Measurements from ENCODE around the gene CBLIF. TPM values are rescaled to one million over a fixed set of nuclear protein-coding genes. Genes with fewer than 3 reads are reported as not detected.
"Not testable (repeated sequence)": the region's sequence is repeated elsewhere in the genome, so short reads cannot be mapped to it uniquely, and the experiment has no call there.

The CBLIF gene
- total RNA-seq = not detected

- Mint-ChIP-seq H3K9me3 (peaks cover 0 to 1% of the 10 kb centered on the region in 2 donors), H3K4me1 (ENCODE audit: low read depth) (no peaks in the 10 kb centered on the region), H3K27me3 (ENCODE audit: low read depth) (no peaks in the 10 kb centered on the region), H3K36me3 (ENCODE audit: insufficient read depth in 2 of 2) (no peaks in the 10 kb centered on the region), H3K27ac (no peak within 1 kb of the TSS), H3K4me3 (no peak within 1 kb of the TSS)
- ATAC-seq (replicated peaks in 1 of 2) (no peak), DNase-seq (no peak)
Measured at GRCh38 chr11:59845399-59845798, at the start of gene CBLIF. Gene CBLIF (minus strand): TSS chr11:59845499. CDS start chr11:59845453, 46 bp downstream.

DNA sequence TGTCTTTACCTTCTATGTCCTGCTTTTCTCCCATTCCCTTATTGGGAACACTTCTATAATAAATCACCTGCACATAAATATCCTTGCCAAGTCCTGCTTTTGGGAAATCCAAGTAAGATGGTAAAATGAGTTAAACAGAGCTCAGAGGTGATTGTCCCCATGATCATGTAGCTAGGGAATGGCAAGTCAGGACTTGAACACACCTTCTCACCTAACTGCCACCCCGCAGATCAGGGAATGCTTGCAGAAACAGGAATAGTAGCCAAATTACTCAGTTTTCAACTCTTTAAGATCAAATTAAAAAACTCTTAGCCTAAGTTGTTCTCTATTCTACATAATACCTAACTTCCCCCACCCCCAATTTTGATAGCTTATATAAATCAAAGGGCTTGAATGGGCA, 49.3 kb upstream of the CBLIF start:
- Mint-ChIP-seq H3K36me3 (ENCODE audit: insufficient read depth in 2 of 2) (peaks cover 8% of the 10 kb centered on the region in 2 donors), H3K27me3 (ENCODE audit: low read depth) (peaks cover 28% of the 10 kb centered on the region), H3K9me3 (peaks cover 7 to 13% of the 10 kb centered on the region in 2 donors), H3K27ac (no peak overlapping the region), H3K4me3 (no peak overlapping the region), H3K4me1 (ENCODE audit: low read depth) (no peaks in the 10 kb centered on the region)
- ATAC-seq (replicated peaks in 1 of 2) = no peak
- no peak for DNase-seq

- no peak for ATAC-seq (replicated peaks in 1 of 2)
- H3K9me3 Mint-ChIP-seq = peaks cover 12 to 21% of the 10 kb centered on the region in 2 donors
- no peak overlapping the region for H3K4me3 Mint-ChIP-seq
- H3K27me3 Mint-ChIP-seq (ENCODE audit: low read depth) = peaks cover 28% of the 10 kb centered on the region
- H3K27ac Mint-ChIP-seq = no peak overlapping the region
- H3K36me3 Mint-ChIP-seq (ENCODE audit: insufficient read depth in 2 of 2) = peaks cover 12 to 13% of the 10 kb centered on the region in 2 donors
- no peak for DNase-seq
- H3K4me1 Mint-ChIP-seq (ENCODE audit: low read depth) = no peaks in the 10 kb centered on the region
Measured at GRCh38 chr11:59891781-59892181, 46.5 kb upstream of the CBLIF start.

- not testable (repeated sequence) for H3K4me1 Mint-ChIP-seq (ENCODE audit: low read depth); H3K27ac Mint-ChIP-seq; H3K4me3 Mint-ChIP-seq; ATAC-seq (replicated peaks in 1 of 2); DNase-seq
- Mint-ChIP-seq H3K9me3 (peaks cover 12 to 24% of the 10 kb centered on the region in 2 donors), H3K36me3 (ENCODE audit: insufficient read depth in 2 of 2) (peaks cover 12 to 13% of the 10 kb centered on the region in 2 donors), H3K27me3 (ENCODE audit: low read depth) (peaks cover 13% of the 10 kb centered on the region)
Measured at GRCh38 chr11:59887156-59887555, 41.9 kb upstream of the CBLIF start.

DNA sequence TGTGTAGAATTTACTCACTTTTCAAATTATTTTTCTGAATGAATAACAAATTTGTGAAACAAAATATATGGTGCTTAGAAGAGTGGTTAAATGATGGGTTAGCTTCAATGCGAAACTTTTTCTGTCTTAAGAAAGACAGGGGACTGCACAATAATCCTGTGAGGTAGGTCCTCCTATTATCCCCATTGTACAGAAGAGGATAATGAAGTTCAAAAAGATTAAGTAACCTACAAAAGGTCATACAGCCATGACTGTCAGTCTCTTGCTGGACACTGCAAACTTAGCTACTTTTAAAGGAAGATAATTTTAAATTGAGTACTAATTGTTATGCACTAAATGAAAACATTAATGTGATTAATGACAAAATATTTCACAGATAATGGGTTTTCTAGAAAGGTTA, 38.3 kb upstream of the CBLIF start:
- Mint-ChIP-seq H3K4me1 (ENCODE audit: low read depth) (no peaks in the 10 kb centered on the region), H3K36me3 (ENCODE audit: insufficient read depth in 2 of 2) (peaks cover 0 to under 1% of the 10 kb centered on the region in 2 donors), H3K27me3 (ENCODE audit: low read depth) (peaks cover 14% of the 10 kb centered on the region), H3K4me3 (no peak overlapping the region), H3K27ac (no peak overlapping the region), H3K9me3 (peaks cover 0 to 12% of the 10 kb centered on the region in 2 donors)
- DNase-seq (no peak), ATAC-seq (replicated peaks in 1 of 2) (no peak)

GRCh38 chr11:59879567-59879966, 34.3 kb upstream of the CBLIF start:
- Mint-ChIP-seq H3K36me3 (ENCODE audit: insufficient read depth in 2 of 2) (no peaks in the 10 kb centered on the region), H3K4me1 (ENCODE audit: low read depth) (no peaks in the 10 kb centered on the region)
- ATAC-seq (replicated peaks in 1 of 2) = no peak

GRCh38 chr11:59878575-59878974, 33.3 kb upstream of the CBLIF start, which contains the start of gene OOSP3:
Gene OOSP3 (plus strand): TSS chr11:59878782. CDS start chr11:59878809, 27 bp downstream.
- Mint-ChIP-seq H3K27me3 (ENCODE audit: low read depth) (peaks cover 34% of the 10 kb centered on the region), H3K27ac (no peak within 1 kb of the TSS), H3K4me3 (no peak within 1 kb of the TSS), H3K36me3 (ENCODE audit: insufficient read depth in 2 of 2) (no peaks in the 10 kb centered on the region), H3K4me1 (ENCODE audit: low read depth) (no peaks in the 10 kb centered on the region), H3K9me3 (no peaks in the 10 kb centered on the region)
- DNase-seq (no peak), ATAC-seq (replicated peaks in 1 of 2) (no peak)

More at GRCh38 chr11:59879567-59879966, 34.3 kb upstream of the CBLIF start:
- Mint-ChIP-seq H3K27ac (no peak overlapping the region), H3K27me3 (ENCODE audit: low read depth) (peaks cover 34% of the 10 kb centered on the region), H3K9me3 (no peaks in the 10 kb centered on the region), H3K4me3 (no peak overlapping the region)
- no peak for DNase-seq

GRCh38 chr11:59877784-59878183, 32.5 kb upstream of the CBLIF start:
- no peak overlapping the region for H3K4me3 Mint-ChIP-seq
- H3K9me3 Mint-ChIP-seq = no peaks in the 10 kb centered on the region
- H3K27me3 Mint-ChIP-seq (ENCODE audit: low read depth) = peaks cover 34% of the 10 kb centered on the region
- ATAC-seq (replicated peaks in 1 of 2) = no peak
- no peak overlapping the region for H3K27ac Mint-ChIP-seq
- no peaks in the 10 kb centered on the region for H3K4me1 Mint-ChIP-seq (ENCODE audit: low read depth)
- no peaks in the 10 kb centered on the region for H3K36me3 Mint-ChIP-seq (ENCODE audit: insufficient read depth in 2 of 2)
- DNase-seq = no peak

- no peak for DNase-seq
- peaks cover 34% of the 10 kb centered on the region for H3K27me3 Mint-ChIP-seq (ENCODE audit: low read depth)
- H3K4me1 Mint-ChIP-seq (ENCODE audit: low read depth) = no peaks in the 10 kb centered on the region
- H3K4me3 Mint-ChIP-seq = no peak overlapping the region
- no peaks in the 10 kb centered on the region for H3K9me3 Mint-ChIP-seq
- H3K27ac Mint-ChIP-seq = no peak overlapping the region
- no peaks in the 10 kb centered on the region for H3K36me3 Mint-ChIP-seq (ENCODE audit: insufficient read depth in 2 of 2)
- ATAC-seq (replicated peaks in 1 of 2) = no peak
Measured at GRCh38 chr11:59877325-59877724, 32.0 kb upstream of the CBLIF start.

- Mint-ChIP-seq H3K4me1 (ENCODE audit: low read depth) (no peaks in the 10 kb centered on the region), H3K27me3 (ENCODE audit: low read depth) (peaks cover 39% of the 10 kb centered on the region), H3K4me3 (no peak overlapping the region), H3K36me3 (ENCODE audit: insufficient read depth in 2 of 2) (peaks cover 0 to 1% of the 10 kb centered on the region in 2 donors), H3K9me3 (peaks cover 0 to 2% of the 10 kb centered on the region in 2 donors), H3K27ac (no peak overlapping the region)
- ATAC-seq (replicated peaks in 1 of 2) = no peak
- no peak for DNase-seq
Measured at GRCh38 chr11:59875856-59876519, 30.7 kb upstream of the CBLIF start.

DNA sequence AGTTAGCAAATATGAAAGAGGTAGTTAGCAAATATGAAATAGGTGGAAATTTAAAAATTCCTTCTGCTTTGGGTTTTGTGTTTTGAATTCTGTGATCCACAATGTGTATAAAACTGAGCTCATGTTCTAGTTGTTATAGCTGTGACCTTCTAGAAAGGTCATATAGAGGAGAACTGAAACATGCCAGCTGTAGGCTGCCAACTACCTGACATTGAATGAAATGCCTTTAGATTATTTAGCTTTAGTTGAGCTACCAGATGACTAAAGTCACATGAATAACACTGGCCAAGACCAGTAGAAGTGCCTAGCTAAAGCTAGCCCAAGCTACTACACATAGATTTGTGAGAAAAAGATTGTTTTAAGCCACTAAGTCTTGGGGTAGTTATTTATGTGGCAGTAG, 26.8 kb upstream of the CBLIF start:
- H3K27ac Mint-ChIP-seq = no peak overlapping the region
- H3K27me3 Mint-ChIP-seq (ENCODE audit: low read depth) = peaks cover 30% of the 10 kb centered on the region
- H3K4me3 Mint-ChIP-seq = no peak overlapping the region
- DNase-seq (no peak), ATAC-seq (replicated peaks in 1 of 2) (no peak)
- peaks cover 0 to 1% of the 10 kb centered on the region in 2 donors for H3K36me3 Mint-ChIP-seq (ENCODE audit: insufficient read depth in 2 of 2)
- H3K4me1 Mint-ChIP-seq (ENCODE audit: low read depth) = no peaks in the 10 kb centered on the region
- peaks cover 2% of the 10 kb centered on the region in 2 donors for H3K9me3 Mint-ChIP-seq

GRCh38 chr11:59867946-59868345, 22.6 kb upstream of the CBLIF start:
- Mint-ChIP-seq H3K27ac (no peak overlapping the region), H3K4me1 (ENCODE audit: low read depth) (no peaks in the 10 kb centered on the region), H3K9me3 (peaks cover 2% of the 10 kb centered on the region in 2 donors), H3K36me3 (ENCODE audit: insufficient read depth in 2 of 2) (peaks cover 0 to 1% of the 10 kb centered on the region in 2 donors), H3K27me3 (ENCODE audit: low read depth) (peaks cover 23% of the 10 kb centered on the region), H3K4me3 (no peak overlapping the region)
- DNase-seq (no peak), ATAC-seq (replicated peaks in 1 of 2) (no peak)

- ATAC-seq (replicated peaks in 1 of 2) (no peak), DNase-seq (no peak)
- Mint-ChIP-seq H3K27me3 (ENCODE audit: low read depth) (peaks cover 21% of the 10 kb centered on the region), H3K36me3 (ENCODE audit: insufficient read depth in 2 of 2) (peaks cover 0 to 1% of the 10 kb centered on the region in 2 donors), H3K9me3 (peaks cover 2% of the 10 kb centered on the region in 2 donors), H3K4me3 (no peak overlapping the region), H3K27ac (no peak overlapping the region), H3K4me1 (ENCODE audit: low read depth) (no peaks in the 10 kb centered on the region)
Measured at GRCh38 chr11:59866836-59867235, 21.5 kb upstream of the CBLIF start.

- H3K9me3 Mint-ChIP-seq = peaks cover 0 to 2% of the 10 kb centered on the region in 2 donors
- no peaks in the 10 kb centered on the region for H3K4me1 Mint-ChIP-seq (ENCODE audit: low read depth)
- DNase-seq = no peak
- H3K27ac Mint-ChIP-seq = no peak within 1 kb of the TSS
- peaks cover 17% of the 10 kb centered on the region for H3K27me3 Mint-ChIP-seq (ENCODE audit: low read depth)
- no peak for ATAC-seq (replicated peaks in 1 of 2)
- H3K4me3 Mint-ChIP-seq = no peak within 1 kb of the TSS
- peaks cover 0 to under 1% of the 10 kb centered on the region in 2 donors for H3K36me3 Mint-ChIP-seq (ENCODE audit: insufficient read depth in 2 of 2)
Measured at GRCh38 chr11:59866397-59866796, 21.1 kb upstream of the CBLIF start, which contains the start of gene TCN1. Gene TCN1 (minus strand): TSS chr11:59866487. CDS start chr11:59866470, 17 bp downstream.
